Bone marrow (tissue), 2 donors: ENCODE data around the gene SLC40A1.

ENCODE experiments used
- DNase-seq, 2 donors: peaks; one replicate each; lab custom pipeline; 2025; lab: John Stamatoyannopoulos, UW

Gene SLC40A1

GRCh38 chr2:189569295-189569910 lies 11.2 kb downstream of the SLC40A1 start:
- DNase-seq = no peak

GRCh38 chr2:189566046-189566445 lies 14.5 kb downstream of the SLC40A1 start:
- DNase-seq = no peak

GRCh38 chr2:189561371-189562038 lies 19.1 kb downstream of the SLC40A1 start:
- no peak for DNase-seq

- DNase-seq = no peak
Measured at GRCh38 chr2:189560273-189560586, 20.4 kb downstream of the SLC40A1 start.

- DNase-seq = no peak
Measured at GRCh38 chr2:189559579-189560272, 20.9 kb downstream of the SLC40A1 start.

- DNase-seq = no peak
Measured at GRCh38 chr2:189558516-189559272, 21.9 kb downstream of the SLC40A1 start.

- DNase-seq = no peak
Measured at GRCh38 chr2:189557373-189557772, 23.2 kb downstream of the SLC40A1 start.

- DNase-seq = no peak
Measured at GRCh38 chr2:189556526-189556925, 24.1 kb downstream of the SLC40A1 start.

GRCh38 chr2:189555232-189555631 lies 25.4 kb downstream of the SLC40A1 start:
- no peak for DNase-seq

- no peak for DNase-seq
Measured at GRCh38 chr2:189553504-189554088, 27.0 kb downstream of the SLC40A1 start.

GRCh38 chr2:189552991-189553404 lies 27.6 kb downstream of the SLC40A1 start:
- no peak for DNase-seq

GRCh38 chr2:189552334-189552990 lies 28.1 kb downstream of the SLC40A1 start:
- DNase-seq = no peak

- no peak for DNase-seq
Measured at GRCh38 chr2:189551808-189552207, 28.8 kb downstream of the SLC40A1 start.

GRCh38 chr2:189549449-189549832 lies 31.1 kb downstream of the SLC40A1 start:
- no peak for DNase-seq

- DNase-seq = no peak
Measured at GRCh38 chr2:189548666-189549448, 31.7 kb downstream of the SLC40A1 start.

- no peak for DNase-seq
Measured at GRCh38 chr2:189545418-189545817, 35.2 kb downstream of the SLC40A1 start.

- DNase-seq = no peak
Measured at GRCh38 chr2:189544318-189545042, 36.1 kb downstream of the SLC40A1 start.

GRCh38 chr2:189543367-189543766 lies 37.2 kb downstream of the SLC40A1 start:
- no peak for DNase-seq

GRCh38 chr2:189542145-189542882 lies 38.3 kb downstream of the SLC40A1 start:
- DNase-seq = no peak

- no peak for DNase-seq
Measured at GRCh38 chr2:189541591-189541990, 39.0 kb downstream of the SLC40A1 start.
